Measurements from ENCODE around the gene DCXR. TPM values are rescaled to one million over a fixed set of nuclear protein-coding genes. Genes with fewer than 3 reads are reported as not detected.
"Not testable (repeated sequence)": the region's sequence is repeated elsewhere in the genome, so short reads cannot be mapped to it uniquely, and the experiment has no call there.

DCXR gene
- total and polyA plus RNA-seq, 2 of the 13 experiments (the other 11 are each of a cell fraction or from before 2014, with no cell fraction given): 287 to 311 TPM

GRCh38 chr17:82039695-82040299, 2.3 kb upstream of the DCXR start (continued):
- no peak for TF ChIP-seq ZSCAN5A (CRISPR knock-in tag; IDR thresholded peaks at IDR 0.05; ENCODE audit: borderline replicate concordance)
- TF ChIP-seq RBAK (CRISPR knock-in tag; IDR thresholded peaks at IDR 0.05): no peak
- TF ChIP-seq PCBP1 (IDR thresholded peaks at IDR 0.05; ENCODE audit: borderline replicate concordance, low read depth, low read length): 0 out of 2 replicates have a peak, but pooled peaks have one; percentile 71

- ATAC-seq; BruUV-seq (replicated peaks); H3K4me3 ChIP-seq (replicated peaks in 1 of 3; ENCODE audit: insufficient read depth in 1 of 3, low read depth in 2 of 3, low read length in 3 of 3); H3K9me3 ChIP-seq (ENCODE audit: low read length); H3K9ac ChIP-seq (ENCODE audit: insufficient read depth, low read depth, low read length); H2AFZ ChIP-seq (ENCODE audit: low read length); H3K27me3 ChIP-seq (ENCODE audit: control insufficient read depth in 1 of 2, insufficient read depth in 2 of 2, low read length in 2 of 2); H3K4me2 ChIP-seq (ENCODE audit: low read depth, low read length); FAIRE-seq; CTCF ChIA-PET (ENCODE audit: low intra/inter-chr PET ratio, low total read pairs); DNase-seq (ENCODE audit: low spot score): not testable (repeated sequence)
- intact Hi-C loops (cut with micrococcal nuclease; ENCODE audit: unreplicated experiment) (loop anchor here (5.0 kb wide), 1 partner anchor 113 kb away; no protein-coding TSS in a partner anchor), in situ Hi-C loops (cut with HindIII; ENCODE audit: extremely low pct_ligation_motif_present, low pct_unique_long_range_greater_than_20kb) (loop anchor here (5.0 kb wide), 1 partner anchor 118 kb away; no protein-coding TSS in a partner anchor)
- Histone ChIP-seq H3K36me3 (replicated peaks in 1 of 2; ENCODE audit: control insufficient read depth in 1 of 2, insufficient read depth in 2 of 2, low read length in 2 of 2) (peaks cover 4 to 12% of the 10 kb centered on the region in 2 experiments), H4K20me1 (ENCODE audit: insufficient read depth, low read length) (peaks cover 20% of the 10 kb centered on the region), H3K27ac (ENCODE audit: extremely low read length, insufficient read depth, low read length) (peak overlapping the region; percentile 22), H3K4me1 (ENCODE audit: insufficient read depth, low read length) (peaks cover 68% of the 10 kb centered on the region), H3K79me2 (ENCODE audit: insufficient read depth, low read length) (peaks cover 13% of the 10 kb centered on the region)
- 96% methylated on average over 16 of the region's 16 CpGs for WGBS (ENCODE audit: low lambda C conversion rate)
- POLR2A ChIA-PET: interaction anchor here (1.0 to 1.9 kb wide), 4 partner anchors 16 to 64 kb away, joined by 3 to 37 read pairs (median 6); partner anchors contain the start of genes CENPX and LRRC45
These were observed 1.4 kb upstream of the DCXR start for GRCh38 chr17:82038796-82039409.
